ENCODE measurements around the gene BATF3. TPM values are rescaled to one million over a fixed set of nuclear protein-coding genes. Genes with fewer than 3 reads are reported as not detected.

The BATF3 gene
- total and polyA plus RNA-seq, 9 of the 15 experiments (the other 6 are each of a cell fraction or from before 2014, with no cell fraction given): 0.40 to 3.8 (median 2.0) TPM

DNA sequence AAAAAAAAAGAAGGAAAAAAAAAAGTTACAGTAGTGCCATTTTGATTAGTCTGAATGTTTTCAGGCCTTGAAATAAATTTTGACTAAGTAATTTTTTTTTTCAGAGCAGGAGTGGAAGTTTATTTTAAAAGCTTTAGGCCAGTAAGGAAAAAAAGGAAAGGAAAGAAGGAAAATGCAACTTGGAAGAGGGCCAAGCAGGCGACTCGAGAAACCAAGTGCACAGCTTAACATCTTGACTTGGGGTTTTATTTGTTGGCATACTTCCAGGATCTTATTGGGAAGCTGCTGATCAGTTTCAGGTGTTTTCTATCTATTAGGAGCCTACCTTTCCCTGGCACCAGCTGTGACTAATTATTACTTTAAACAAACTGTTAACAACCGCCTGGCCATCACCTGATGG lies 49.4 kb downstream of the BATF3 start:
- H2AFZ ChIP-seq (ENCODE audit: low read depth, low read length): no peak overlapping the region
- H3K4me2 ChIP-seq (ENCODE audit: insufficient read depth, low read length): no peak overlapping the region
- no peaks in the 10 kb centered on the region for H3K9me1 ChIP-seq (ENCODE audit: control insufficient read depth, insufficient read depth, low read length)
- DNase-seq (ENCODE audit: extremely low read depth in 1 of 4, low spot score in 3 of 4) (no peak), ATAC-seq (no peak), FAIRE-seq (no peak)
- ChIA-PET POLR2A (interaction anchor here (1.0 to 1.2 kb wide), 2 partner anchors 9 to 244 kb away, joined by 3 read pairs; no protein-coding TSS in a partner anchor), CTCF (ENCODE audit: low intra/inter-chr PET ratio) (interaction anchor here (0.6 kb wide), 1 partner anchor 191 kb away, joined by 3 read pairs; no protein-coding TSS in a partner anchor)
- H3K9me3 ChIP-seq (replicated peaks; ENCODE audit: control insufficient read depth, insufficient read depth, low read depth, low read length): no peaks in the 10 kb centered on the region
- no peaks in the 10 kb centered on the region for H4K20me1 ChIP-seq (replicated peaks; ENCODE audit: control insufficient read depth, insufficient read depth, low read length)
- no TSS peak for BruUV-seq (replicated peaks)
- H3K4me1 ChIP-seq (replicated peaks in 1 of 2; ENCODE audit: control insufficient read depth in 2 of 2, insufficient read depth in 2 of 2, low read length in 2 of 2): peaks cover 0 to 8% of the 10 kb centered on the region in 2 experiments; a peak in 4 of 5 replicates
- H3K27me3 ChIP-seq (ENCODE audit: control insufficient read depth in 2 of 2, insufficient read depth in 2 of 2, low read length in 2 of 2): peaks cover 14 to 30% of the 10 kb centered on the region in 2 experiments; a peak in 4 of 5 replicates
- 9% methylated on average over 3 of the region's 3 CpGs for WGBS (ENCODE audit: insufficient coverage, low coverage, missing lambda C conversion rate)
- H3K27ac ChIP-seq (ENCODE audit: extremely low read depth, low read depth, low read length): no peak overlapping the region
- no peaks in the 10 kb centered on the region for H3K36me3 ChIP-seq (ENCODE audit: control insufficient read depth, insufficient read depth, low read length)
- H3K79me2 ChIP-seq (ENCODE audit: control insufficient read depth, insufficient read depth, low read length): no peaks in the 10 kb centered on the region
- TF ChIP-seq SRF (CRISPR knock-in tag; IDR thresholded peaks at IDR 0.05): no peak
- no peak for TF ChIP-seq YY1 (IDR thresholded peaks at IDR 0.05; ENCODE audit: borderline replicate concordance in 1 of 3, control insufficient read depth in 1 of 3, extremely low read depth in 1 of 3, insufficient read depth in 3 of 3, insufficient read length in 1 of 3, insufficient replicate concordance in 2 of 3, low read depth in 1 of 3, low read length in 2 of 3)
- no peak for TF ChIP-seq MEF2D (tag; conservative IDR thresholded peaks at IDR 0.05; ENCODE audit: low read depth)
- 0 out of 2 replicates have a peak, but pooled peaks have one; percentile 43 for TF ChIP-seq NFIX (CRISPR knock-in tag; IDR thresholded peaks at IDR 0.05; ENCODE audit: low read depth)
- TF ChIP-seq NFIC (IDR thresholded peaks at IDR 0.05): peak; percentile 77
- TF ChIP-seq POLR2AphosphoS5 (IDR thresholded peaks at IDR 0.05; ENCODE audit: control insufficient read depth, insufficient read depth, low read depth, low read length): no peak
- TF ChIP-seq ZNF24 (IDR thresholded peaks at IDR 0.05): no peak
- in situ Hi-C loops (cut with MboI) (no loop called here), intact Hi-C loops (cut with micrococcal nuclease) (no loop called here)
- H3K4me3 ChIP-seq: no peak overlapping the region
- H3K9ac ChIP-seq (ENCODE audit: insufficient read depth in 1 of 2, low read depth in 2 of 2, low read length in 2 of 2): no peak overlapping the region
